GM12892 (cell line): ENCODE data around the gene ZFP57.

Source experiments
- POLR2A ChIP-seq: IDR thresholded peaks from 2 replicates; pipeline ENCODE4 v1.6.1; 2011; ENCODE audit warnings: low read depth, low read length, control low read depth
- POLR2AphosphoS5 ChIP-seq: IDR thresholded peaks from 2 replicates; pipeline ENCODE4 v1.6.1; 2011; ENCODE audit warnings: low read depth, low read length, control low read depth

DNA sequence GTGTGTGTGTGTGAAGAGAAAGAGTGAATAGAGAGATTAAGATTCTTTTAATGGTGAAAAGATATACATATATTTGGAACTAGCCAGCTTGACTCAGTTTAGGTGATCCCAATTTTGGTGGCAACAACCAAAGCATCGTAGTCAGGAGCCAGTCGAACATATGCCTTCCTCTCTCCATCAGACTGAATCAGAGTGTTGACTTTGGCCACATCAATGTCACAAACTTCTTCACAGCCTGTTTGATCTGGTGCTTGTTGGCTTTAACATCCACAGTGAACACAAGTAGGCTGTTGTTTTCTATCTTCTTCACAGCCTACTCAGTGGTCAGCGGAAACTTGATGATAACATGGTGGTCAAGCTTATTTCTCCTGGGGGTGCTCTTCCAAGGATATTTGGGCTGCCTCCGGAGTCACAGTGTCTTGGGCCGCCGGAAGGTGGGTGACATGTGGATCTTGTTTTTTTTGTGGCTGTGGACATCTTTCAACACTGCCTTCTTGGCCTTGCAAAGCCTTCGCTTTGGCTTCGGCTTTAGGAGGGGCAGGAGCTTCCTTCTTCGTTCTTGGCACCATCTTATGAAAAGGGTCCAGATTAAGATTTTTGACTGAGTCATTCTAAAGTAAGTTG lies 45.7 kb upstream of the ZFP57 start:
- TF ChIP-seq POLR2A, result peak; percentile 38
- TF ChIP-seq POLR2AphosphoS5, result peak; percentile 50; the same call in 1 of the 2 replicates
